ENCODE results near the gene RNF123. TPM values are rescaled to one million over a fixed set of nuclear protein-coding genes. Genes with fewer than 3 reads are reported as not detected.

Gene RNF123
- polyA plus RNA-seq, 1 of the 3 experiments (the other 2 are of a cell fraction), result 48.1 TPM

DNA sequence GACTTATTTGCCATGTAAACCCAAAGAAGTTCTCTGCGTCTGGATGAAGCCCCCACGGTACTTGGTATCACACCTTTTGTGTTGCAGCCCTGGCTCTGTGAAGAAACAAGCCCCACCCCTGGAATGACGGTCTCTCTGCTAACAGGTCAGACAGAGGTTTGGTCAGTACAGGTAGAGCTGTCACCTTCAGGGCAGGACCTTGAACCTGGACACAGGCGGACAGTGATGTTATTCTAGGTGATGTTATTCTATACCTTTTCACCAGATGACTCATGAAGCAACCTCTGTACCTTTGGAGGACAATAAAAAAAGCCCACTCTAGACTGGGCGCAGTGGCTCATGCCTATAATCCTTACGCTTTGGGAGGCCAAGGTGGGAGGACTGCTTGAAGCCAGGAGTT is 45.4 kb downstream of the RNF123 start:
- POLR2A ChIA-PET, result interaction anchor here (0.6 kb wide), 1 partner anchor 316 kb away, joined by 3 read pairs; no protein-coding TSS in a partner anchor
- H3K9me3 ChIP-seq, result no peaks in the 10 kb centered on the region
- DNase-seq, result no peak
- no peak overlapping the region for H3K9ac ChIP-seq
- H3K27me3 ChIP-seq (ENCODE audit: insufficient read depth), result no peaks in the 10 kb centered on the region
- H4K20me1 ChIP-seq (ENCODE audit: insufficient read depth), result peaks cover 3% of the 10 kb centered on the region; the same call in 1 of the 2 replicates
- H3K36me3 ChIP-seq (replicated peaks in 1 of 2; ENCODE audit: control insufficient read depth in 1 of 2, insufficient read depth in 2 of 2, low read length in 1 of 2), result peaks cover 37 to 59% of the 10 kb centered on the region in 2 experiments
- H3K79me2 ChIP-seq (ENCODE audit: insufficient read depth), result peaks cover 15% of the 10 kb centered on the region; the same call in 1 of the 2 replicates
- peaks cover 5% of the 10 kb centered on the region for H3F3A ChIP-seq (replicated peaks; ENCODE audit: insufficient read depth)
- TF ChIP-seq IRF3 (IDR thresholded peaks at IDR 0.05; ENCODE audit: low read depth, low read length), result no peak
- no peak for TF ChIP-seq RXRA (IDR thresholded peaks at IDR 0.05; ENCODE audit: borderline replicate concordance, low read depth)
- no peak for TF ChIP-seq TAF1 (IDR thresholded peaks at IDR 0.05; ENCODE audit: borderline replicate concordance, low read depth, low read length)
- TF ChIP-seq, protein P1, sequence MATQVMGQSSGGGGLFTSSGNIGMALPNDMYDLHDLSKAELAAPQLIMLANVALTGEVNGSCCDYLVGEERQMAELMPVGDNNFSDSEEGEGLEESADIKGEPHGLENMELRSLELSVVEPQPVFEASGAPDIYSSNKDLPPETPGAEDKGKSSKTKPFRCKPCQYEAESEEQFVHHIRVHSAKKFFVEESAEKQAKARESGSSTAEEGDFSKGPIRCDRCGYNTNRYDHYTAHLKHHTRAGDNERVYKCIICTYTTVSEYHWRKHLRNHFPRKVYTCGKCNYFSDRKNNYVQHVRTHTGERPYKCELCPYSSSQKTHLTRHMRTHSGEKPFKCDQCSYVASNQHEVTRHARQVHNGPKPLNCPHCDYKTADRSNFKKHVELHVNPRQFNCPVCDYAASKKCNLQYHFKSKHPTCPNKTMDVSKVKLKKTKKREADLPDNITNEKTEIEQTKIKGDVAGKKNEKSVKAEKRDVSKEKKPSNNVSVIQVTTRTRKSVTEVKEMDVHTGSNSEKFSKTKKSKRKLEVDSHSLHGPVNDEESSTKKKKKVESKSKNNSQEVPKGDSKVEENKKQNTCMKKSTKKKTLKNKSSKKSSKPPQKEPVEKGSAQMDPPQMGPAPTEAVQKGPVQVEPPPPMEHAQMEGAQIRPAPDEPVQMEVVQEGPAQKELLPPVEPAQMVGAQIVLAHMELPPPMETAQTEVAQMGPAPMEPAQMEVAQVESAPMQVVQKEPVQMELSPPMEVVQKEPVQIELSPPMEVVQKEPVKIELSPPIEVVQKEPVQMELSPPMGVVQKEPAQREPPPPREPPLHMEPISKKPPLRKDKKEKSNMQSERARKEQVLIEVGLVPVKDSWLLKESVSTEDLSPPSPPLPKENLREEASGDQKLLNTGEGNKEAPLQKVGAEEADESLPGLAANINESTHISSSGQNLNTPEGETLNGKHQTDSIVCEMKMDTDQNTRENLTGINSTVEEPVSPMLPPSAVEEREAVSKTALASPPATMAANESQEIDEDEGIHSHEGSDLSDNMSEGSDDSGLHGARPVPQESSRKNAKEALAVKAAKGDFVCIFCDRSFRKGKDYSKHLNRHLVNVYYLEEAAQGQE (IDR thresholded peaks at IDR 0.05; ENCODE audit: low read depth, low read length), result no peak
- TF ChIP-seq CHD2 (IDR thresholded peaks at IDR 0.05; ENCODE audit: low read length, partially characterized antibody), result no peak
- no peak for TF ChIP-seq RAD21 (IDR thresholded peaks at IDR 0.05; ENCODE audit: low read length)
- TF ChIP-seq TCF12 (IDR thresholded peaks at IDR 0.05), result no peak
- no peak for TF ChIP-seq SMC3 (IDR thresholded peaks at IDR 0.05; ENCODE audit: low read depth, low read length)
- TF ChIP-seq JUND (IDR thresholded peaks at IDR 0.05), result no peak
- no peak for TF ChIP-seq RFX5 (IDR thresholded peaks at IDR 0.05; ENCODE audit: low read length)
- no peak for TF ChIP-seq YY1 (IDR thresholded peaks at IDR 0.05; ENCODE audit: low read depth)
- H3K4me1 ChIP-seq (ENCODE audit: control insufficient read depth in 1 of 2, insufficient read depth in 2 of 2, low read depth in 1 of 2, low read length in 1 of 2), result no peaks in the 10 kb centered on the region
- 98% methylated on average over 6 of the region's 6 CpGs for WGBS (ENCODE audit: low lambda C conversion rate)
- H3K4me3 ChIP-seq (ENCODE audit: low read depth in 2 of 2, low read length in 1 of 2), result no peak overlapping the region
- H3K4me2 ChIP-seq, result no peak overlapping the region
- H3K27ac ChIP-seq (ENCODE audit: low read depth in 2 of 2, low read length in 1 of 2), result no peak overlapping the region
- CTCF ChIA-PET, result interaction anchor here (0.6 kb wide), 1 partner anchor 227 kb away, joined by 4 read pairs; no protein-coding TSS in a partner anchor
- H2AFZ ChIP-seq (ENCODE audit: low read depth), result no peak overlapping the region
- no peaks in the 10 kb centered on the region for H3K9me2 ChIP-seq

- H3F3A ChIP-seq (replicated peaks; ENCODE audit: insufficient read depth), result peaks cover 5% of the 10 kb centered on the region
- no peak for TF ChIP-seq NFIC (IDR thresholded peaks at IDR 0.05; ENCODE audit: borderline replicate concordance)
- TF ChIP-seq ELF1 (IDR thresholded peaks at IDR 0.05), result no peak
- TF ChIP-seq MEF2A (IDR thresholded peaks at IDR 0.05; ENCODE audit: borderline replicate concordance, low read depth), result no peak
- TF ChIP-seq PBX3 (IDR thresholded peaks at IDR 0.05), result no peak
- TF ChIP-seq, protein P2, sequence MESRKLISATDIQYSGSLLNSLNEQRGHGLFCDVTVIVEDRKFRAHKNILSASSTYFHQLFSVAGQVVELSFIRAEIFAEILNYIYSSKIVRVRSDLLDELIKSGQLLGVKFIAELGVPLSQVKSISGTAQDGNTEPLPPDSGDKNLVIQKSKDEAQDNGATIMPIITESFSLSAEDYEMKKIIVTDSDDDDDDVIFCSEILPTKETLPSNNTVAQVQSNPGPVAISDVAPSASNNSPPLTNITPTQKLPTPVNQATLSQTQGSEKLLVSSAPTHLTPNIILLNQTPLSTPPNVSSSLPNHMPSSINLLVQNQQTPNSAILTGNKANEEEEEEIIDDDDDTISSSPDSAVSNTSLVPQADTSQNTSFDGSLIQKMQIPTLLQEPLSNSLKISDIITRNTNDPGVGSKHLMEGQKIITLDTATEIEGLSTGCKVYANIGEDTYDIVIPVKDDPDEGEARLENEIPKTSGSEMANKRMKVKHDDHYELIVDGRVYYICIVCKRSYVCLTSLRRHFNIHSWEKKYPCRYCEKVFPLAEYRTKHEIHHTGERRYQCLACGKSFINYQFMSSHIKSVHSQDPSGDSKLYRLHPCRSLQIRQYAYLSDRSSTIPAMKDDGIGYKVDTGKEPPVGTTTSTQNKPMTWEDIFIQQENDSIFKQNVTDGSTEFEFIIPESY (IDR thresholded peaks at IDR 0.05; ENCODE audit: borderline replicate concordance, low read depth), result no peak
- no peak for TF ChIP-seq CTCF (IDR thresholded peaks at IDR 0.05)
- no peak for TF ChIP-seq SMC3 (IDR thresholded peaks at IDR 0.05; ENCODE audit: low read depth, low read length)
- TF ChIP-seq EZH2phosphoT487 (IDR thresholded peaks at IDR 0.05; ENCODE audit: borderline replicate concordance, low read depth), result no peak
- no peak for TF ChIP-seq FOXM1 (IDR thresholded peaks at IDR 0.05; ENCODE audit: low read depth)
These were observed 48.8 kb downstream of the RNF123 start for GRCh38 chr3:49738067-49738713.

More at GRCh38 chr3:49738067-49738713, 48.8 kb downstream of the RNF123 start:
- peaks cover 23 to 50% of the 10 kb centered on the region in 2 experiments for H3K36me3 ChIP-seq (replicated peaks in 1 of 2; ENCODE audit: control insufficient read depth in 1 of 2, insufficient read depth in 2 of 2, low read length in 1 of 2)
- H4K20me1 ChIP-seq (ENCODE audit: insufficient read depth), result peaks cover 6% of the 10 kb centered on the region
- 99% methylated on average over 9 of the region's 11 CpGs for WGBS (ENCODE audit: low lambda C conversion rate)
- no peaks in the 10 kb centered on the region for H3K9me3 ChIP-seq
- H3K27ac ChIP-seq (ENCODE audit: low read depth in 2 of 2, low read length in 1 of 2), result no peak overlapping the region
- H3K4me2 ChIP-seq, result no peak overlapping the region
- H3K4me3 ChIP-seq (ENCODE audit: low read depth in 2 of 2, low read length in 1 of 2), result no peak overlapping the region
- CTCF ChIA-PET, result no interaction called here
- H3K9me2 ChIP-seq, result no peaks in the 10 kb centered on the region
- H3K79me2 ChIP-seq (ENCODE audit: insufficient read depth), result peaks cover 33% of the 10 kb centered on the region; the same call in 1 of the 2 replicates
- POLR2A ChIA-PET, result no interaction called here
- H3K9ac ChIP-seq, result no peak overlapping the region
- no peaks in the 10 kb centered on the region for H3K27me3 ChIP-seq (ENCODE audit: insufficient read depth)
- no peak overlapping the region for H2AFZ ChIP-seq (ENCODE audit: low read depth)
- no peak for DNase-seq
- H3K4me1 ChIP-seq (ENCODE audit: control insufficient read depth in 1 of 2, insufficient read depth in 2 of 2, low read depth in 1 of 2, low read length in 1 of 2), result no peaks in the 10 kb centered on the region

Measured in SK-N-SH (cell line).